ENCODE data around the gene BDKRB2.

Gene BDKRB2

GRCh38 chr14:96204151-96205058, at the start of gene BDKRB2:
BDKRB2 (plus strand) TSS chr14:96204839; CDS start chr14:96237108, 32,269 bp downstream.
- Histone ChIP-seq H3K4me3 (IDR thresholded peaks at IDR 0.05; ENCODE audit: insufficient read depth, low read depth, low read length) (no peak within 1 kb of the TSS), H3K4me1 (ENCODE audit: low read depth, poor library complexity, severe bottlenecking) (no peaks in the 10 kb centered on the region), H3K27me3 (ENCODE audit: insufficient read depth, low read depth) (no peaks in the 10 kb centered on the region), H3K27ac (no peak within 1 kb of the TSS), H3K79me2 (ENCODE audit: insufficient read depth, low read depth) (no peaks in the 10 kb centered on the region), H2AFZ (ENCODE audit: low read depth) (no peak within 1 kb of the TSS), H4K20me1 (ENCODE audit: insufficient read depth) (no peaks in the 10 kb centered on the region), H3K4me2 (no peak within 1 kb of the TSS), H3K36me3 (ENCODE audit: insufficient read depth) (no peaks in the 10 kb centered on the region), H3K9ac (no peak within 1 kb of the TSS)
- TF ChIP-seq CTCF (conservative IDR thresholded peaks at IDR 0.05; ENCODE audit: low read depth, low read length) = no peak

GRCh38 chr14:96154900-96155299, 49.7 kb upstream of the BDKRB2 start:
- Histone ChIP-seq H3K27me3 (ENCODE audit: insufficient read depth, low read depth) (no peaks in the 10 kb centered on the region), H3K4me2 (no peak overlapping the region), H2AFZ (ENCODE audit: low read depth) (no peak overlapping the region), H3K4me3 (IDR thresholded peaks at IDR 0.05; ENCODE audit: insufficient read depth, low read depth, low read length) (no peak overlapping the region), H4K20me1 (ENCODE audit: insufficient read depth) (no peaks in the 10 kb centered on the region), H3K4me1 (ENCODE audit: low read depth, poor library complexity, severe bottlenecking) (no peaks in the 10 kb centered on the region), H3K79me2 (ENCODE audit: insufficient read depth, low read depth) (no peaks in the 10 kb centered on the region), H3K9ac (no peak overlapping the region), H3K36me3 (ENCODE audit: insufficient read depth) (no peaks in the 10 kb centered on the region), H3K27ac (no peak overlapping the region)
- TF ChIP-seq CTCF (conservative IDR thresholded peaks at IDR 0.05; ENCODE audit: low read depth, low read length) = no peak

- no peaks in the 10 kb centered on the region for H3K36me3 ChIP-seq (ENCODE audit: insufficient read depth)
- H3K27me3 ChIP-seq (ENCODE audit: insufficient read depth, low read depth) = no peaks in the 10 kb centered on the region
- H3K27ac ChIP-seq = no peak overlapping the region
- H2AFZ ChIP-seq (ENCODE audit: low read depth) = no peak overlapping the region
- H3K79me2 ChIP-seq (ENCODE audit: insufficient read depth, low read depth) = no peaks in the 10 kb centered on the region
- TF ChIP-seq CTCF (conservative IDR thresholded peaks at IDR 0.05; ENCODE audit: low read depth, low read length) = no peak
- H3K4me2 ChIP-seq = no peak overlapping the region
- H3K4me1 ChIP-seq (ENCODE audit: low read depth, poor library complexity, severe bottlenecking) = no peaks in the 10 kb centered on the region
- no peaks in the 10 kb centered on the region for H4K20me1 ChIP-seq (ENCODE audit: insufficient read depth)
- H3K4me3 ChIP-seq (IDR thresholded peaks at IDR 0.05; ENCODE audit: insufficient read depth, low read depth, low read length) = no peak overlapping the region
- no peak overlapping the region for H3K9ac ChIP-seq
Measured at GRCh38 chr14:96156804-96157760, 47.6 kb upstream of the BDKRB2 start.

DNA sequence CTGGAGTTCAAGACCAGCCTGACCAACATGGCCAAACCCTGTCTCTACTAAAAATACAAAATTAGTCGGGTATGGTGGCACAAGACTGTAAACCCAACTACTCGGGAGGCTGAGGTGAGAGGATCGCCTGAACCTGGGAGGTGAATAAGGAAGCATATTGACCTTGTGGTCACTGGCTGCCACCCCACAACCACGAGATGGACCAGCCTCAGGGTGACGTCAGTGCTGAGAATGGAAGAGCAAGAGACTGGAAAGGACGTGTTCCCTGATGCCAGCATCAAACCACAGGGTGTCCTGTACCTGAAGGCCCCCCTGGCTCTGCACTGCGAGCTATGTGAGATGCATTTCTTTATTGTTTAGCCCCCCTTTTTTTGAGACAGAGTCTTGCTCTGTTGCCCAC, 45.9 kb upstream of the BDKRB2 start:
- Histone ChIP-seq H3K4me1 (ENCODE audit: low read depth, poor library complexity, severe bottlenecking) (no peaks in the 10 kb centered on the region), H3K4me3 (IDR thresholded peaks at IDR 0.05; ENCODE audit: insufficient read depth, low read depth, low read length) (no peak overlapping the region), H3K36me3 (ENCODE audit: insufficient read depth) (no peaks in the 10 kb centered on the region), H3K27me3 (ENCODE audit: insufficient read depth, low read depth) (no peaks in the 10 kb centered on the region), H3K9ac (no peak overlapping the region), H4K20me1 (ENCODE audit: insufficient read depth) (no peaks in the 10 kb centered on the region), H3K4me2 (no peak overlapping the region), H3K79me2 (ENCODE audit: insufficient read depth, low read depth) (no peaks in the 10 kb centered on the region), H3K27ac (no peak overlapping the region), H2AFZ (ENCODE audit: low read depth) (no peak overlapping the region)
- no peak for TF ChIP-seq CTCF (conservative IDR thresholded peaks at IDR 0.05; ENCODE audit: low read depth, low read length)

All from KMS-11 (cell line).